Measurements from ENCODE around the gene DTX3. TPM values are rescaled to one million over a fixed set of nuclear protein-coding genes. Genes with fewer than 3 reads are reported as not detected.

DTX3 gene
- total RNA-seq, 1 experiment from 2014 or later = 23.1 TPM

GRCh38 chr12:57630891-57631433, 26.3 kb downstream of the DTX3 start:
- no peak for TF ChIP-seq CTCF (IDR thresholded peaks at IDR 0.05; ENCODE audit: unreplicated experiment)
- CTCF ChIA-PET = interaction anchor here (0.5 kb wide), 1 partner anchor 257 kb away, joined by 3 read pairs; no protein-coding TSS in a partner anchor
- H3K9me3 Mint-ChIP-seq (ENCODE audit: low read depth, unreplicated experiment) = no peaks in the 10 kb centered on the region
- intact Hi-C loops (cut with micrococcal nuclease; ENCODE audit: unreplicated experiment) = loop anchor here (10.0 kb wide), 1 partner anchor 54 kb away; no protein-coding TSS in a partner anchor
- no peak for DNase-seq
- BruUV-seq (replicated peaks) = no TSS peak
- H3K4me1 Mint-ChIP-seq (ENCODE audit: low read depth, unreplicated experiment) = peaks cover 20% of the 10 kb centered on the region
- no peak overlapping the region for H3K4me3 Mint-ChIP-seq (ENCODE audit: low read depth, unreplicated experiment)
- H3K27ac Mint-ChIP-seq (ENCODE audit: unreplicated experiment) = no peak overlapping the region
- H3K36me3 Mint-ChIP-seq (ENCODE audit: insufficient read depth, unreplicated experiment) = peaks cover 17% of the 10 kb centered on the region
- peaks cover 15% of the 10 kb centered on the region for H3K27me3 Mint-ChIP-seq (ENCODE audit: unreplicated experiment)

DNA sequence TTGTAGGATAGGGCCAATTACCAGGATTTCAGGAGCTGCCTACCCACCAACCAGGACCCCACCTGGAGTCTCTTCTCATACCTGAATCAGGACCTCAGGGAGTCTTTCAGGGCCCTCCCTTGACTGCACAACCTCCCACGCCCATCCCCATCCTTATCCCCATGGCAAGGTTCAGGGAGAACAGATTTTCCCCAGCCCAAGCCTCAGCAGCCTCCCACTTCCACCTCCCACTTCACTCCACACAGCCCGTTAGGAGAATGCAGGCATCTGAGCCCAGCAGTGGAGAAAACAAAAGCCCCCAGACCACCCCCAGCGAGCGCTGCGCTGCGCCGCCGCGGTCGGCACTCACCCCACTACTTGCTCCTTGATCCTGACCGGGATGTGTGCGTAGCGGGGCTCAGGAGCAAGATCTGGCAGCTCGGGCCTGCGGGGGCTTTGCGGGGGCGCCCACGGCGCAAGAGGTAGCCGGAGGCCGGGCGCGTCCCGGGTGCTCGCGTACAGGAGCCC, 27.0 kb downstream of the DTX3 start:
- CTCF ChIA-PET = interaction anchor here (0.6 kb wide), 1 partner anchor 1185 kb away, joined by 5 read pairs; no protein-coding TSS in a partner anchor
- Mint-ChIP-seq H3K4me3 (ENCODE audit: low read depth, unreplicated experiment) (peak overlapping the region; percentile 84), H3K27me3 (ENCODE audit: unreplicated experiment) (peaks cover 8% of the 10 kb centered on the region), H3K27ac (ENCODE audit: unreplicated experiment) (no peak overlapping the region), H3K4me1 (ENCODE audit: low read depth, unreplicated experiment) (peaks cover 20% of the 10 kb centered on the region), H3K36me3 (ENCODE audit: insufficient read depth, unreplicated experiment) (peaks cover 17% of the 10 kb centered on the region), H3K9me3 (ENCODE audit: low read depth, unreplicated experiment) (no peaks in the 10 kb centered on the region)
- no peak for DNase-seq
- intact Hi-C loops (cut with micrococcal nuclease; ENCODE audit: unreplicated experiment) = loop anchor here (10.0 kb wide), 1 partner anchor 53 kb away; no protein-coding TSS in a partner anchor
- no TSS peak for BruUV-seq (replicated peaks)
- no peak for TF ChIP-seq CTCF (IDR thresholded peaks at IDR 0.05; ENCODE audit: unreplicated experiment)

GRCh38 chr12:57632073-57632957, 27.7 kb downstream of the DTX3 start:
- peak; percentile 48 for DNase-seq
- Mint-ChIP-seq H3K9me3 (ENCODE audit: low read depth, unreplicated experiment) (no peaks in the 10 kb centered on the region), H3K4me1 (ENCODE audit: low read depth, unreplicated experiment) (peaks cover 20% of the 10 kb centered on the region), H3K4me3 (ENCODE audit: low read depth, unreplicated experiment) (peak overlapping the region; percentile 84), H3K27me3 (ENCODE audit: unreplicated experiment) (peaks cover 2% of the 10 kb centered on the region), H3K36me3 (ENCODE audit: insufficient read depth, unreplicated experiment) (peaks cover 17% of the 10 kb centered on the region), H3K27ac (ENCODE audit: unreplicated experiment) (peak overlapping the region; percentile 14)
- intact Hi-C loops (cut with micrococcal nuclease; ENCODE audit: unreplicated experiment) = loop anchor here (10.0 kb wide), 1 partner anchor 52 kb away; no protein-coding TSS in a partner anchor
- BruUV-seq (replicated peaks) = no TSS peak
- CTCF ChIA-PET = interaction anchor here (0.6 to 1.2 kb wide), 5 partner anchors 27 to 1186 kb away, joined by 3 to 11 read pairs (median 4); partner anchors contain the start of gene DCTN2
- TF ChIP-seq CTCF (IDR thresholded peaks at IDR 0.05; ENCODE audit: unreplicated experiment) = no peak

Data from Calu3 (cell line).